ENCODE measurements around the gene DCHS1.

DCHS1 gene

DNA sequence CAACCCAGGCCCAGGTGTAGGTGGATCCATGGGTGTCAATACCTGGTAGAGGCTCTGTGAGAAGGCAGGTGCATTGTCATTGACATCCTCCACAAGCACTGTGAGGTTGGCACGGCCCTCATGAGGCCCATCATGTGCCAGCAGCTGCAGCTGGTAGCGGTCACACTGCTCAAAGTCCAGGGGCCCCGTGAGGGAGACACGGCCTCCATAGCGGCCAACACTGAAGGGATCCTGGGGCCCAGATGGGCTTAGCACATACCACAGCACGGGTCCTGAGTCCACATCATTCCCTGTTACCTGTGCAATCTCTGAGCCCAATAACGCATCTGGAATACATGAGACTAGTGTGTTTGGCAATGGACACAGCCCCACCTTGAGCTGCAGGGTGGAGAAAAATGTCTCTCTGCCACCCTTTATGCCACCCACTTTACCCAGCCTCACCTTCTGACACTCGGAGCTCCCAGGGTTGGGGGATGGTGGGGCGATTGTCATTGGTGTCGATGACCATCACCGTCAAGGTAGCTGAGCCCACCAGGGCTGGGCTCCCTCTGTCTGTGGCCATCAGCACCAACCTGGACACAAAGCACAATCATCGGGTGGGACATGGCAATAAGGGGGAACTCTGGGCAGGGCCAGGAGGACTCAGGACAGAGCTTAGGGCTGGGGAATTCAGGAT, 30.3 kb downstream of the DCHS1 start:
- no peak for DNase-seq

DNA sequence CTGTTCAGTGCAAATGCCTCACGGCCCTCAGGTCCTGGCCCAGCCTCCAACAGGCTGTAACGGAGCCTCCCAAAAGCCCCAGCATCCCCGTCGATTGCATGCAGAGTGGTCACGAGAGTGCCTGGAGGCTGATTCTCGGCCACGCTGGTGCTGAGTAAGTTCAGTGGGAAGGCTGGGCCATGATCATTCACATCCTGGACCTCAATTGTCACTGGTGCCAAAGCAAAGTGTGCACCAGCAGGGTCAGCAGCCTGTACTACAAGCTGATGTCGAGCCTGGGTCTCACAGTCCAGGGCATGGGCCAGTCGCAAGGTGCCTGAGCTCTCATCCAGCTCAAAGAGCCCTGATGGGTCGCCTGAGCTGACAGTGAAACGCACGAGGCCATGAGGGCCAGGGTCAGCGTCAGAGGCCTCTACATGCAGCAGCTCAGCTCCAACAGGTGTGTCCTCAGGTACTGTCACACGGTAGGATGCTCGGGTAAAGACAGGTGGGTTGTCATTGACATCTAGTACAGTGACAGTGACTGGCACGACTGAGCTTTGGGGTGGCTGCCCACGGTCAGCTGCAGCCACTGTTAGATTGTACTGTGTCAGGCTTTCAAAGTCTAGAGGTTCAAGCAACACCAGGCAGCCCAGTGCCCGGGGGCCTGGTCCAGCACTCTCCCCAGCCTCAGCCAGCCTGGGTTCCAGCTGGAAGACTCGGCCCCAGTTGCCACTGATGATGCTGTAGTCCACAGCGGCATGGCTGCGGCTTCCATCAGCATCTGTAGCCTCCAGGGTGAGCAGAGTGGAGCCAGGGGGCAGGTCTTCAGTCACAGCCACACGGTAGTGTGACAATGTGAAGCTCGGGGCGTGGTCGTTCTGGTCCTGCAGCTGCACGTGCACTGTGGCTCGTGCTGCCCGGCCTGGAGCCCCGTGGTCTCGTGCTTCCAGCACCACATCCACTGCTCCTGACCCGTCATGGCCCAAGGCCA, 31.9 kb downstream of the DCHS1 start:
- DNase-seq = no peak

DNA sequence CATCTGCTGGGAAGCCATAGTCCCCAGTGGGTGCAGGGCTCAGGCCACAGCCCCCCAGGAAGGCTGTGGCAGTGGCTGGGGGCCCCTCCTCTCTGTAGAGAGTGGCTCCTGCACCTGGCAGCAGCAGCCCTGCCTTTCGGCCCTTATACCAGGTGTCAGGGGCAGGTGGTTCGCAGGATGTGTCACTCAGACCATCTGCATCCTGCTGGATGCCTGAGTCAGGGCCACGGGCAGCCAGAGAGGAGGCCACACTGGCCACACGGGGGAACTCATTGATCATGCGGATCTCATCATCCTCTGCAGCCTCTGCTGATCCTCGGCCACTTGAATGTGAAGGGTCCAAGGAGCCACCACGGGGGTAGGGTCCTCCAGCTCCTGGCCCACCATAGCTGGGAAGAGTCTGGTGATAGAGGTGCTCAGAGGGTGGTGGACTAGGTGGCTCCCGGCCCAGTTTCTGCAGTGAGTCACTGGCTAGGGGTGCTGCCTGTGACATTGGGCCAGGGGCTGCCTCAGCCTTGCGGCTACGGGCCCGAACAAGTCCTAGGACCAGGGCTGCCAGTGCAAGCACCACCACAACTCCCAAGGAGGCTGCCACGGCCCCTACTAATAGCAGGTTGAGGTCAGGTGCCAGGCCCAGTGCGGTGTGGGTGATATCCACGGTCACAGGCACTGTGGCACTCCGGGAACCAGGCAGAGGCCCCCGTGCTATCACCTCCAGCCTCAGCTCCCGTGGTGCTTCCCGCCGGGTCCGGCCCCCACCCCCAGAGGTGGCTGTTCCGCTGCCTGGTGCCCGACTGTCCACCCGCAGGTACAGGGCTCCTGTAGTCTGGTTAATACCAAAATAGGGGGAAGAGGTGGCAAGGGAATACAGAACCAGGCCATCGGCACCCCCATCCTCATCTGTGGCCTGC, 33.1 kb downstream of the DCHS1 start:
- no peak for DNase-seq

DNA sequence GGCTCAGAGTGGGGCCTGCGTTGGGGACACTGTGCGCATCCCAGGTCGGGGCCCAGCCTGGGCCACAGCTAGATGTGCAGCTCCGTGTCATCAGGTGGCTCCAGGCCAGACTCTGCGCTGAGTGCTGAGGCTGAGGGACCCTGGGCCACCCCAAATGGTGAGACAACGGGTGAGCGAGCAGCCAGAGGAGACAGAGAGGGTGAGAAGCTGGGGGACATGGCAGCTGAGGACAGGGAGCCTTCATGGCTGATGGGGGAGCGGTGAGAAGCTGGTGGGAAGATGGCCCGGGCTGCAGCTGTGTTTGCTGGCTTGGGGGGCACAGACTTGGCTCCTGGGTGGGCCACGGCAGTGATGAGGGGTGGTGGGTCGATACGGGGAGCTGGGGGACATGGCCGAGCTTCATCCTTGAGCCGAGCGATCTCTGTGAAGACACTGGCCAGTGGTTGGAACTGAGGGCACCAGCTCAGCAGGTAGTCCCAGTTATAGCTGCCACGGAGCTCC, 33.8 kb downstream of the DCHS1 start:
- no peak for DNase-seq

DNA sequence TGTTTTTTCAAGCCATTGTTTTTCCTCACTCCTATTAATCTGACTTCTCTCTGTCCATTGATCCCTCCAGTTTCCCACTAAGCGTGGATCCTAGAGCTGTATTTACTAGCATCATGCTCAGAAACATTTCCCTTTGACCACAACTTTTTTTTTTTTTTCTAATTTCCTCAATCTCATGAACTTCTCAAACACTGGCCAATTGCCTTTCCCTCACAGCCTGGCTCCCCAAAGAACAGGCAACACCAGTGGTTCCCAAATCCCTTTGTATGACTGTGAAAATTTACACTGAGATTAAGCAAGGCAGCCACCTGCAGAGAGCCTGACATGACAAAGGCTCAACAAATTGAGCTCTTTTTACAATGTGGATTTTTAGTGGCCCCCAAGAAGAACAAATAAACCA, 35.0 kb downstream of the DCHS1 start:
- no peak for DNase-seq

DNA sequence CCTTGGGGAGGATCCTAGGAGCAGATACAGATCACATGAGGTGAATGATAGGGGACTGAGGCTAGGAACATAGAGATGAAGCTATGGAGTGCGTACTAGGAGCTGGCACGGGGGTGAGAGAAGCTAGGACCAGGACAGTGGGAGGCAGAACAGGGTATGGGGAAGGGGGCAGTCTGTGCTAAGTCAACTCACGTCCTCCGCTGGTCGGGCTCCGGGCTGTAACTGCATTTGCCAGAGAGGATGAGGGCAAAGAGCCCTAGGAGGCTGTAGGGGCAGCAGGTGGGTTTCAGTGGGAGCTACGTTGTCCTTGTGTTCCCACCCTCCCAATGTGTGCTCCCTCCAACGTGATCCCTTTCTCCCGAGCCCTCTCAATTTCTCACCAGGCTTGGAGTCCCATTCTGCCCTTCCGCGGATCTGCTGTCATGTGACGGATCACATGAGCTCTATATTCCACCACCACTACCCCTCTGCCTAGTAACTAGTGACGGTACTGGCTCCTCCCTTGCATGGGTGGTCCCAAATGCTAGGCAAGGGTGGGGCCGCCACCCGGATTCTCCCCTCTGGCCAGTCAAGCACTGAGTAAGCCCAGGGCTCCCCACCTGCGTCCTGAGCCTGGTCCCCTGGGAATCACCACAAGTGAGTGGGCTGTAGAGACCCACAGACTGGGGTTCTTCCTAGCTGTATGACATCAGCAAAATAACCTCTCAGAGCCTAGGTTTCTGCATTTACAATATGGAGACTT, 36.4 kb downstream of the DCHS1 start, which contains the start of gene TPP1:
Gene TPP1, minus strand, starts transcription at position 419 of the 742 bp plus-strand sequence. Its CDS starts 22 bp downstream, at position 397.
- DNase-seq = peak; percentile 86

DNA sequence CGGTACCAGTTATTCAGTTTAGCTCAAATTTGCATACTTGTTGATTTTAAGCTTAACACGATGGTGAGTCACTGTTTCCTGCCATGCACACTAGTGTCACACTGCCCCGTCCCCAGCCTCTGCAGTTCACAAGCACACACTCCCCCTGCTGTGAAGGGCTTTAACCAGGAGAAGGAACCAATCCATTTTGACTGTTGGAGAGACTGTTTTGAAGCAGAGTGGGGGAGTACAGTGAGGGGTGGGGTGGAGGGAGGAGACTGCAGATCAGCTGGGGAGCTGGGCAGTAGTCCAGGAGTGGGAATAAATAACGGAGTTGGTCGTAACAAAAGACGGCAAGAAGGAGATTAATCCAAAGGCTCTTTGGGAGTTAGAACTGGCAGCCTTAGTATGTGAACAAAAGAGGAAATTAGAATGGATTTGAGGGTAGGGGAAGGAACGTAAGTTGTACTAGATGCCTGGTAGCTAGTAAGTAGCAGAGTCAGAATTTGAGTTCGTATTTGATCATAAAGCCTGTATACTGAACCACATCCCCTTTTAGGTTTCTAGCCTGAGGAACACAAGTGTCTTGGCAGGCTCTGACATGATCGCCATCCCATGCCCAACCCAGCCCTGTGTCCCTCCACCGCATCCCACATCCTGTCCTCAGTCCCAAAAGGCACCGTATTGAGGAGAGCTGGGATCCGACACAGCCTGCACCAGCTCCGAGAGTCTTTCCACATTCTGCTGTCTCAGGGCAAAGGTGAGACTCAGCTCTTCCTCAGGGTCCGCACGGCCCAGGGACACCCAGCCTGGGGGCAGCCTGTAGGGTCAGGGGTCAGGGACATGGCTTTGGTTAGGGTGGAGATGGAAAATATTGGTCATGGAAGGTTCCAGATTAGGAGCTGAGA, 37.2 kb downstream of the DCHS1 start:
- DNase-seq = peak; percentile 71

DNA sequence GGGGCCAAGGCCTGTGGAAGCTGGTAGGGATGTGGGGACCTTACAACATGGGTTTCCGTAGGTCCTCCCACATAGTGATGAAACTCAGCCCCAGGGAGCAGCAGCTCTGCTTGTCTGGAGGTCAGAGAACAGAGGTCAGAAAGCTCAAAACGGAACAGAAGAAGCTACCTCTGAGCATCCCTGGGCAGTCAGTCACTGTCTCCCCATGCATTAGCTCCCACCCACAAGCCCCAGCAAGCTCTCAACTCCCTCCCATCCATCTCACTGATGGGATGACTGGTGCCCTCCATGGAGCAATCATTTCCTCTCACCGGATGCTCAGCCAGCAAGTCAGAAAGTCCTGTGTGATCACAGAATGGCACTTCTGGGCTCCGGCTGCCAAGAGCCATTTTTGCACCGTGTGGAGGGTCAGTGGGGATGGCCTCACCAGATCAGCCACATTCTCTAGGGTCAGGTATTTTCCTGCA, 38.3 kb downstream of the DCHS1 start:
- no peak for DNase-seq

DNA sequence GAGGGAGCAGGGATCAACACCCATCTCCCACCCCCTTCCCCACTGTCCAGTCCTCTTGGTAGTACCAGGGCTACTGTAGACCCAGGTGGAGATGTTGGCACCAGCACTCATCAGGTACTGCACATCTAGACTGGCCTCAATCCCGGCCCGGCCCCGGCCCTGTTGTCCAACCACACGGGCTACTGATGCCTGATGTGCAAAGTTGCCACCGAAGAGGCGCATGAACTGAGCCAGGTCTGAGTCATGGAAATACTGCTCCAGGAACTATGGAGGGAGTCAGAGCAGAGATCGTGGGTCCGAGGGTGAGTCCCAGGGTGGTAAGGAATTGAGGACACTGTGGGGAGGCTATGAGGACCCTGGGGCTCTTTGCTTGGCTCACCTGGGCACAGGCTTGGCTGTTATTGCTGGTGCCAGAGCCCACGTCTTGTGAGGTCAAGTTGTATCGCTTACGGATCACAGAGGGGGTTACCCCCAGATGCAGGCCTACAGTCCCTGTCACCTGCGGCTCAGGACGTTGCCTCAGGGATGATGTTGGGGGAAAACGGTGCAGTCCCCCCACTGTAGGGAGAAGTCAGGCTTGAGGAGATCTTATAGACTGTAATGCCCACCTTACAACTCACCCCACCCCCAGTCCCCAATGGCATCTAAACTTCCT, 38.9 kb downstream of the DCHS1 start:
- no peak for DNase-seq

DNA sequence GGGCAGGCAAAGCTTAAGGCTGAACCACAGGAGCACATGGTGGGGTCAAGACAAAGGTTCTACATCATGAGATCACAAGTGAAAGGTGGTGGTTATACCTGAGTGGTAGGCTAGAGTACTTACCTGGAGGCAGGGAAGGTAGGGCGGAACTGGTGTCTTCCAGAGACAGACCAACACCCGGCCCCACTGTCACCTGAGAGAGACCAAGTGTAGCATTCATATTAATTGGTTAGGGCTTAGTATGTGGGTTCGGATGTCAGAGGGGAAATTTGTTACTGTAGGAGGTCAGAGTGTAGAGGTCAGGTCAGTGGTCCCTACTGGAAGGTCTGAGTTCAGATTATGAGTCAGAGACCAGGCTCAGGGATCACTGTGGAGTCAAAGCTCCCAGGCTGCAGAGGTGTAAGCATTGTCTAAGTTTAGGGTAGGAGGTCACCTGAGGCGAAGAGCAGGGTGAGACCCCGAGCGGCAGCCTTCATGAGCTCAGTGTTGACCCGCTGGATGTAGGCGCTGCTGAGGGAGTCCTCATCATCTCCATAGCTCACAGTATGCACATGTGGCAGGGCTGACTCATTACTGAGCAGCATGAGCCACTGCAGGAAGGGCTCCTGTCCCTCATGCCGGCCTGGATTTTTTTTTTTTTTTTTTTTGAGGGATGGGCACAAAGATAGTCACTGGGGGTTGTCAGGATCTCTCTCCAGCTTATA, 39.6 kb downstream of the DCHS1 start:
- DNase-seq = no peak

DNA sequence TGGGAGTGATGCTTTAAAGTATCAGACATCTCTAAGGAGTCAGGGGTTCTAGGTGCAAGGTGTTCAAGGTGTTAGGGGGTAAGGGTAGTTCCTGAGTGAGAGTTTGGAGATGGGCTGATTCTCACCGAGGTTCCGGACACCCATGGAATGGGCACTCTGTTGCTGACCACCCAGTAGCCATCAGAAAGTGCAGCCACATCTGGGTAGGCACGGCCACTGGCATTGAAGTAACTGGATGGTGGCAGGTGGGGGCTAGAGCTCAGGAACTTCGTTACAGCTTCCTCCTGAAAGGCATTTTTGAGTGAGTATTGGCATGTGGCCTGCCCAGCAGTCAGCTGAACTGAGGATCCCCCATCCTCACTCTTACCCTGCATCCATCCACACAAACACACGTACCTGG, 40.6 kb downstream of the DCHS1 start:
- no peak for DNase-seq

DNA sequence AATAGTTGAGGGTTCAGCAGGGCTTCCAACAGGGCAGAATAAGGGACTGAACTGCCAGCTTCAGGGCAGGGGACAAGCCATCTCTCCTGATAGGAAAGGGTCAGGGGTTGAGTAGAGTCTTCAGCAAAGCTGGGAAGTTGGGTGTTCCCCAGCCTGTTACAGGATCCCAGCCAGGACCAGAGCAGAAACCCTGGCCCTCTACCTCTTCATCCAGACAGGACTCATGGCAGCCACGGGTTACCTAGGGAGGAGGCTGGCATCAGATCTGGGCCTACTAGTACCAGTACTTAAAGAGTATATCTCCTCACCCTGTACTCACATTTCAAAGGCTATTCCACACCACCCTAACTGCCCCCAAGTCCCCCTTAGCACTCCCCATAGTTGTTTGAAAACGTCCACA, 41.2 kb downstream of the DCHS1 start:
- no peak for DNase-seq

DNA sequence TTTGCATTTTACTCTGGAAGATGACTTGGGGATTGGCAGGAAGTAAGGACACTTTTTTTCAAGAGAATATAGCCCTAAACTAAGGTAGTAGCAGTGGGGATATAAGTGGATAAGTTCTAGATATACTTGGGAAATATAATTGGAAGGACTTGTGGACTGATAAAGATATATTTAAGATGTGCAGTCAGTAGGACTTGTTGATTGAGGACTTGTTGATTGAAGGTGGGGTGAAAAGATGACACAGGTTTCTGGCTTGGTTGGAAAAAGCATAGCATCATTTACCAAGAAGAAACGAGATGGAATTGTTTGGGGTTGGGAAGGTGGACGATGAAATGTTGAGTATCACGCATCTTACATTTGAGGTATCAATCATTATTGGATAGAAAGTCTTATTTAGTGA, 42.1 kb downstream of the DCHS1 start:
- no peak for DNase-seq

DNA sequence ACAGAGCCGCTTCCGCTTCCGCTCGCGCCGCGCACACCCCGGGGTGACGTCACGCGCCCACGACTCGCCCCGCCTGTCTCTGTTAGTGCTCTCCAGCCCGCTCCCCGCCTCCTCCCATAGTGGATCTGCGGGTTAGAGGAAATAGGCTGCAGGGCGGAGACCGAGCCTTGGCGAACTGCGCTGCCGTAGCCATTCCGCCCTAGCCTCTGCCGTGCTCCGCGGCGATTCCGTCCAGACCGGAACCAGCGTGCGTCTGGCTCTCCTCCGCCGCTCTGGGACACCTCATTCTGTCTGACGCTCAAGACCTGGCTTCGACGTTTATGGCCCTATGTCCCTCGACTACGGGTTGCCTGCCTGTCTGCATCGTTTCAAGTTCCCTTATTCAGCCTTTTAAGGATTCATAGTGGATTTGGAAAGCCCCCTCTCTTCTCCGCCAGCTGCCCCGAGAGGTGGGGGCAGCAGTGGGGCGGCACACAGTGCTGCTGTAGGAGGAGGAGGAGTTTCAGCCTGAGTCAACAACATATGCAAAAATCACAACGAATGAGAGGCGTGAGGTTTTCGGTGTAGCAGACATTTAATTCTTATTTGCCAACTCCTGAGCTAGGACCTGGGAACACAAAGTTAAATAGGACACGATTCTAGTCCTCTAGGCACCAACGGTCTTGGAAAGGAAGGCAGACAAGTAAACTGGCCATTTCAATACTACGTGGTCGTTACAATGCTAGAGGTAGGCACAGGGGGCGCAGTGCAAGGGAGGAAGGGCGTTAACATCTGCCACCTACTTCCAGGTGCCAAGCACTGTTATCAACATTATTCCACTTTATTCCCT, 43.2 kb downstream of the DCHS1 start, which contains the start of gene TAF10:
Gene TAF10, minus strand, starts transcription at position 4 of the 829 bp plus-strand sequence. CDS start 27 bp downstream, outside the sequence.
- DNase-seq = peak; percentile 93

DNA sequence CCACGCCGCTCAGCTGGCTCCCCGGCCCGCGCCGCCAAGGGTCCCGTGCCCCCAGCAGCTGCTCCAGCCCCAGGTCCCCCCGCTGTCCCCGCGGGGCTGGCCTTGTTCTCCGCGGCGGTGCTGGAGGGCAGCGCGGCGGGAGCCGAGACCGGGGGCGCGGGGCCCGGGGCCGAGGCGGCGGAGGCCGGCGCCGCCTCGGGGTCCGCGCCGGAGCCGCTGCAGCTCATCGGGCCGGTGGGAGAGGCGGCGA, 43.7 kb downstream of the DCHS1 start:
- DNase-seq = no peak

DNA sequence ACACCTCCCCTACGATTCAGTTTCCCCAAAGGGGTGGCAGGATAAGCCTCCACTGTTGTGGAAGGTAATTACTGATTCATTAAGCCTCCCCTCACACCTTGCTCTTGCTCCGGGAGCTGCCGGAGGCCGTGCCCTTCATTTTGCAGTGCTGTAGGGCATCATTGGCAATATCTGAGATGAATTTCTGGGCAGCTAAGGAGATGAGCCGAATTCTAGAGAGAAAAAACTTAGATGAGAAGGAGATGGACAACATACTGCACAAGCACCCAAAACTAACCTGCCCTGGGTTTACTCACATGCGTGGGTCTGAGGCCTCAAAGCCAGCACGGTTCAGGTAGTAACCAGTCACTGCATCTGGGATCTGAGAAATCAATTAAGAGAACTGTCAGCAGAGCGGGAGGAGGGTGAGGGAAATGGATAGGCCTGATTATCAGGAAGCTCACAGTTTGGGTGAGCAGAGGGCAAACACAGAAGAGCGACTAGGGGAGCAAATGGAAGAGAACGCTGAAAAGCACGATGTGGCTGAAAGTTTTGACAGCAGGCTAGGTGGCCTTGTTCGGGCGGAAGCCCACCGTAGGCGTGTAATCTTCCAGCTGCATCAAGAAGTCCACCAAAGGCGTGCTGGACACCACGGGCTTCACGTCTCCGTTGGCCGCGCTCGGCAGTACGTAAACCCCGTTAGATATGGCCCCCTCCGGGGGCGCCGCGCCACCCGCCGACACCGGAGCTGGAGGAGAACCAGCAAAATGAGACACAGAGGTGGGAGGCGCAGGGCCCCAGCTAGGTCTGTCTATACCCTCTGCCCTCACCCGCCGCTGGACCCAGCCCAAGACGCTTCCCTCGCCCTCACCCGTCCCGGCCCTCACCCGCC, 44.3 kb downstream of the DCHS1 start:
- no peak for DNase-seq

DNA sequence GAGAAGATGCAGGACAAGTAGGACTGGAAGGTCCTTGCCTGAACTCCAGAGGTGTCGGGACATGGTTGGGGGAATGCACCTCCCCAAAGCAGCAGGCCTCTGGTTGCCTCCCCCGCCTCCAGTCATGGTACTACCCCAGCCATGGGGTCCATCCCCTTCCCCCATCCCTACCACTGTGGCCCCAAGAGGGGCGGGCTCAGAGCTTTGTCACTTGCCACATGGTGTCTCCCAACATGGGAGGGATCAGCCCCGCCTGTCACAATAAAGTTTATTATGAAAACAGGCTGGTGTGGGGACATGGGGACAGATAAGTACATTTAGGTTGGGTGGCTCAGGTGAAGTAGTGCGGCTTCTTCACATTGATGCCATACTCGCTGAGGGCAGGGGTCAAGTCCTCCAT, 45.0 kb downstream of the DCHS1 start:
- no peak for DNase-seq

DNA sequence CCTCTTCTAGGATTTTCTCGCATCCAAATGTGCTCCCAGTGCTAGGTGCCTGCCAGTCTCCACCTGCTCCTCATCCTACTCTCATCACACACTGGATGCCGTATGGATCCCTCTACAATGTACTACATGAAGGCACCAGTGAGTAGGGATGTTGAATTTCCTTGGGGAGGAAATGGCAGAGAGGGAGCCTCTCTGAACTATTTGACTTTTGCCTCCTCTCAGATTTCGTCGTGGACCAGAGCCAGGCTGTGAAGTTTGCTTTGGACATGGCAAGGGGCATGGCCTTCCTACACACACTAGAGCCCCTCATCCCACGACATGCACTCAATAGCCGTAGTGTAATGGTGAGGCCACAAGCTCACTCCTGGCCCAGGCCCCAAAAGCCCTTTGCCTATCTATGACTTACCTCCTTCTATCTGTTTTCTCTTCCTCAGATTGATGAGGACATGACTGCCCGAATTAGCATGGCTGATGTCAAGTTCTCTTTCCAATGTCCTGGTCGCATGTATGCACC, 46.0 kb downstream of the DCHS1 start:
- DNase-seq = no peak

Data from stimulated activated CD4-positive, alpha-beta T cell treated with anti-CD3 and anti-CD28 coated beads, Interleukin-1b, Interleukin-23, amount 100 ng/mL, for 48 hours (primary cell).